ENCODE results near the gene PICK1.
"Not testable (repeated sequence)": the region's sequence is repeated elsewhere in the genome, so short reads cannot be mapped to it uniquely, and the experiment has no call there.

The PICK1 gene

GRCh38 chr22:38072322-38073149 lies 15.3 kb downstream of the PICK1 start:
- H3K4me3 Mint-ChIP-seq = no peak overlapping the region
- H3K9me3 Mint-ChIP-seq = no peaks in the 10 kb centered on the region
- H3K4me1 Mint-ChIP-seq = no peaks in the 10 kb centered on the region
- no peak for ATAC-seq (ENCODE audit: low read depth)
- no peak for DNase-seq (ENCODE audit: low spot score in 2 of 2)
- no peaks in the 10 kb centered on the region for H3K27me3 Mint-ChIP-seq
- peaks cover 33% of the 10 kb centered on the region for H3K36me3 Mint-ChIP-seq
- no peak overlapping the region for H3K27ac Mint-ChIP-seq

- Mint-ChIP-seq H3K36me3 (peaks cover 28% of the 10 kb centered on the region), H3K9me3 (no peaks in the 10 kb centered on the region), H3K4me3 (no peak overlapping the region), H3K4me1 (no peaks in the 10 kb centered on the region), H3K27ac (no peak overlapping the region), H3K27me3 (no peaks in the 10 kb centered on the region)
- ATAC-seq (ENCODE audit: low read depth) = no peak
- no peak for DNase-seq (ENCODE audit: low spot score in 2 of 2)
These were observed 16.2 kb downstream of the PICK1 start for GRCh38 chr22:38073150-38074130.

- H3K27me3 Mint-ChIP-seq = peaks cover under 1% of the 10 kb centered on the region
- no peaks in the 10 kb centered on the region for H3K4me1 Mint-ChIP-seq
- H3K9me3 Mint-ChIP-seq = no peaks in the 10 kb centered on the region
- ATAC-seq (ENCODE audit: low read depth) = no peak
- peaks cover 28% of the 10 kb centered on the region for H3K36me3 Mint-ChIP-seq
- H3K27ac Mint-ChIP-seq = no peak overlapping the region
- no peak for DNase-seq (ENCODE audit: low spot score in 2 of 2)
- no peak overlapping the region for H3K4me3 Mint-ChIP-seq
These were observed 17.2 kb downstream of the PICK1 start for GRCh38 chr22:38074181-38075104.

GRCh38 chr22:38075105-38075825 lies 18.1 kb downstream of the PICK1 start:
- H3K27me3 Mint-ChIP-seq = peaks cover 6% of the 10 kb centered on the region
- H3K27ac Mint-ChIP-seq = no peak overlapping the region
- no peaks in the 10 kb centered on the region for H3K4me1 Mint-ChIP-seq
- peaks cover 25% of the 10 kb centered on the region for H3K36me3 Mint-ChIP-seq
- no peak overlapping the region for H3K4me3 Mint-ChIP-seq
- H3K9me3 Mint-ChIP-seq = no peaks in the 10 kb centered on the region
- DNase-seq (ENCODE audit: low spot score in 2 of 2) (no peak), ATAC-seq (ENCODE audit: low read depth) (no peak)

GRCh38 chr22:38075961-38076360 lies 18.8 kb downstream of the PICK1 start:
- Mint-ChIP-seq H3K9me3 (no peaks in the 10 kb centered on the region), H3K36me3 (peaks cover 20% of the 10 kb centered on the region), H3K4me1 (no peaks in the 10 kb centered on the region), H3K27ac (no peak overlapping the region), H3K27me3 (peaks cover 6% of the 10 kb centered on the region), H3K4me3 (no peak overlapping the region)
- ATAC-seq (ENCODE audit: low read depth) (no peak), DNase-seq (ENCODE audit: low spot score in 2 of 2) (no peak)

GRCh38 chr22:38077096-38077495 lies 19.9 kb downstream of the PICK1 start:
- no peak for ATAC-seq (ENCODE audit: low read depth)
- Mint-ChIP-seq H3K9me3 (no peaks in the 10 kb centered on the region), H3K4me1 (peaks cover 3% of the 10 kb centered on the region), H3K4me3 (no peak overlapping the region), H3K36me3 (peaks cover 17% of the 10 kb centered on the region), H3K27ac (no peak overlapping the region), H3K27me3 (peaks cover 6% of the 10 kb centered on the region)
- no peak for DNase-seq (ENCODE audit: low spot score in 2 of 2)

GRCh38 chr22:38077595-38077994 lies 20.4 kb downstream of the PICK1 start:
- Mint-ChIP-seq H3K9me3 (no peaks in the 10 kb centered on the region), H3K4me3 (no peak overlapping the region), H3K27me3 (peaks cover 6% of the 10 kb centered on the region), H3K36me3 (peaks cover 12% of the 10 kb centered on the region), H3K27ac (no peak overlapping the region), H3K4me1 (peaks cover 3% of the 10 kb centered on the region)
- ATAC-seq (ENCODE audit: low read depth) (no peak), DNase-seq (ENCODE audit: low spot score in 2 of 2) (no peak)

DNA sequence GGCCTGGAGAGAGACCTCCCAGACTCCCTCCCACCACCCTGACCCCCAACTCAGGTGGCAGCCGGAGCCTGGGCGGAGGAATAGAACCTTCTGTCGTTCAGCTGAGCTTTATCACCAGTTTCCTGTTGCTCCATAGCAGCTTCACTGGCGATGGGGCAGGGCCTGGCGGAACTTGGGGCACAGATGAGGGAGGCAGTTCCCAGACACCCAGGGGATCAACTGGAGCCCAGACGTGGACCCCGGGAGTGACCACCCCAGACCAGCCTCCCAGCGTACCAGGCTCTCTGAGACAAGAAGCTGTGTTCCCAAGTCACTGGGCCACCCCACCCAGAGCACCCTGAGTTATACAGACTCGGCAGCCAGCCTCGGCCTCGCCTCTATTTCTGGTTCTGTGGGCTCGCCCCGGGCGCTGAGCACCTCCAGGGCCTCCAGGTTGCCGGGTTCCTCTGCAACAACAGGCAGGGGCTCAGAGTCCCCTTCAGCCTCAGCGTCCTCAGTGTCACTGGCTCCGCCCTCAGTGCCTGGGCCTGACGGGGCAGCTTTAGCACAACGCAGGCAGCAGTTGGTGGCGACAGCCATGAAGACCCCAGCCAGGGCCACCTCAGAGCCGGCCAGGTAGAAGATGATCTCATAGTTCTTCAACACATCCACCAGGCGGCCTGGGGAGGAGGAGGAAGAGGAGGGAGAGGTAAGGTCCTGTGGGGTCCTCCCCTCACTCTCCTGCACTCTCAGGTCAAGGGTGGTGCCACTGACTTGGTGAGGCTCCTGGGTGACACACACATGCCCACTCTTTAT lies 21.0 kb downstream of the PICK1 start:
- H3K4me1 Mint-ChIP-seq = peaks cover 3% of the 10 kb centered on the region
- H3K27me3 Mint-ChIP-seq = peaks cover 6% of the 10 kb centered on the region
- no peak for DNase-seq (ENCODE audit: low spot score in 2 of 2)
- H3K9me3 Mint-ChIP-seq = no peaks in the 10 kb centered on the region
- peaks cover 6% of the 10 kb centered on the region for H3K36me3 Mint-ChIP-seq
- H3K27ac Mint-ChIP-seq = no peak overlapping the region
- no peak for ATAC-seq (ENCODE audit: low read depth)
- no peak overlapping the region for H3K4me3 Mint-ChIP-seq

DNA sequence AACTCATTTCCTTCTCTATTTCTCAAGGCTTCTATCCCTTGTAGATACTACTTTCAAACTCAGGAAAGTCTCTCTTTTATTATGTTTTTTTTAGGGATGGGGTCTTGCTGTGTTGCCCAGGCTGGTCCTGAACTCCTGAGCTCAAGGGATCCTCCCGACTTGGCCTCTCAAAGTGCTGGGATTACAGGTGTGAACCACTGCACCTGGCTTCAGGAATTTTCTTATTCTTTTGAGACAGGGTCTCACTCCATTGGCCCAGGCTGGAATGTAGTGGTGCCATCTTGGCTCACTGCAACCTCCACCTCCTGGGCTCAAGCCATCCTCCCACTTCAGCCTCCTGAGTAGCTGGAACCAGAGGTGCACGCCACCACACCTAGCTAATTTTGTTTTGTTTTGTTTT lies 22.0 kb downstream of the PICK1 start:
- H3K27ac Mint-ChIP-seq; H3K4me1 Mint-ChIP-seq; ATAC-seq (ENCODE audit: low read depth); H3K4me3 Mint-ChIP-seq; H3K9me3 Mint-ChIP-seq; H3K36me3 Mint-ChIP-seq; H3K27me3 Mint-ChIP-seq; DNase-seq (ENCODE audit: low spot score in 2 of 2): not testable (repeated sequence)

GRCh38 chr22:38079804-38080203 lies 22.6 kb downstream of the PICK1 start:
- Mint-ChIP-seq H3K27me3 (peaks cover 10% of the 10 kb centered on the region), H3K4me3 (no peak overlapping the region), H3K36me3 (peaks cover 3% of the 10 kb centered on the region), H3K9me3 (no peaks in the 10 kb centered on the region), H3K27ac (no peak overlapping the region), H3K4me1 (peaks cover 3% of the 10 kb centered on the region)
- no peak for ATAC-seq (ENCODE audit: low read depth)
- no peak for DNase-seq (ENCODE audit: low spot score in 2 of 2)

DNA sequence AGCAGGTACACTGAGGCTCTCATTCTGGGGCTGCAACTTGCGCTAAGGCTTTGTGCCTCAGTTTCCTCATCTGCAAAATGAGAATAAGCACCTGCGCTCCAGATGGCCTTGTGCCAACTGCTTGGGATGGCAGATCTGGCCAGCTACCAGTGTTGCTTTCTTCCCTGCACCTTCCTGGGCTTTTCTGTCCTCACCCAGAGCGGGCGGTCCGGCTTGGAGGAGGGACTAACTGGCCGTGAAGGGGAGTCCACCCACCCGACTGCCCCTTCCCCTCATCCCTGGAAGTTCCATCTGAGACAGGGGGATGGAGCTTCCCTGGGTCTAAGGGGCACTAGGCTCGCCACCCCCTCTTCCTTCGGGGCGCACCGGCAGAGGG lies 23.3 kb downstream of the PICK1 start:
- Mint-ChIP-seq H3K36me3 (peaks cover 3% of the 10 kb centered on the region), H3K9me3 (no peaks in the 10 kb centered on the region), H3K27ac (no peak overlapping the region), H3K4me1 (peaks cover 3% of the 10 kb centered on the region), H3K27me3 (peaks cover 10% of the 10 kb centered on the region), H3K4me3 (peak overlapping the region; percentile 14)
- DNase-seq (ENCODE audit: low spot score in 2 of 2) (no peak), ATAC-seq (ENCODE audit: low read depth) (no peak)

- H3K27me3 Mint-ChIP-seq = peaks cover 10% of the 10 kb centered on the region
- H3K4me3 Mint-ChIP-seq = peak overlapping the region; percentile 14
- peaks cover 2% of the 10 kb centered on the region for H3K36me3 Mint-ChIP-seq
- H3K9me3 Mint-ChIP-seq = no peaks in the 10 kb centered on the region
- H3K27ac Mint-ChIP-seq = no peak overlapping the region
- peaks cover 3% of the 10 kb centered on the region for H3K4me1 Mint-ChIP-seq
- no peak for DNase-seq (ENCODE audit: low spot score in 2 of 2)
- peak; percentile 41 for ATAC-seq (ENCODE audit: low read depth)
These were observed 23.8 kb downstream of the PICK1 start for GRCh38 chr22:38080850-38081635.
